ENCODE results near the gene MBNL1.

DNA sequence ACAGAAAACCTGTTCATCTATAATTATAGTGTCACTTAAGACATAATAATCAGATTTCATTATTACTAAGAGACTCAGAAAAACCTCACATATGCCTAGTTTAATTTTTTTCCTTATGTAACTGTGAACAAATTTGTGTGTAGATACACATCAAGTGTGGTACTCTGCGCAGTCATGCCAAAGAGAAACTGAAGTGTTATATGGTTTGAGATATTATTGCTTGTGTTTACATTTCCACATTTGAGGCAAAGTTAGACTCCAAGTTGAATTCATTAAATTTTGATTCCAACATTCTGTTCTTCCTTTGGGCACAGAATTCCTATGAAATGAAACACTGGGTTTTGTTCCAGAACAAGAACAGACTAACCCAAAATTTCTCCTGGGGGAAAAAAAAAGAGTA is 2.2 kb downstream of the MBNL1 start:
- TF ChIP-seq, protein P1, sequence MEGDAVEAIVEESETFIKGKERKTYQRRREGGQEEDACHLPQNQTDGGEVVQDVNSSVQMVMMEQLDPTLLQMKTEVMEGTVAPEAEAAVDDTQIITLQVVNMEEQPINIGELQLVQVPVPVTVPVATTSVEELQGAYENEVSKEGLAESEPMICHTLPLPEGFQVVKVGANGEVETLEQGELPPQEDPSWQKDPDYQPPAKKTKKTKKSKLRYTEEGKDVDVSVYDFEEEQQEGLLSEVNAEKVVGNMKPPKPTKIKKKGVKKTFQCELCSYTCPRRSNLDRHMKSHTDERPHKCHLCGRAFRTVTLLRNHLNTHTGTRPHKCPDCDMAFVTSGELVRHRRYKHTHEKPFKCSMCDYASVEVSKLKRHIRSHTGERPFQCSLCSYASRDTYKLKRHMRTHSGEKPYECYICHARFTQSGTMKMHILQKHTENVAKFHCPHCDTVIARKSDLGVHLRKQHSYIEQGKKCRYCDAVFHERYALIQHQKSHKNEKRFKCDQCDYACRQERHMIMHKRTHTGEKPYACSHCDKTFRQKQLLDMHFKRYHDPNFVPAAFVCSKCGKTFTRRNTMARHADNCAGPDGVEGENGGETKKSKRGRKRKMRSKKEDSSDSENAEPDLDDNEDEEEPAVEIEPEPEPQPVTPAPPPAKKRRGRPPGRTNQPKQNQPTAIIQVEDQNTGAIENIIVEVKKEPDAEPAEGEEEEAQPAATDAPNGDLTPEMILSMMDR (conservative IDR thresholded peaks at IDR 0.05 in 1 of 2, IDR thresholded peaks at IDR 0.05 in 1 of 2; ENCODE audit: extremely low read depth in 1 of 2, insufficient read depth in 1 of 2, low read depth in 1 of 2, low read length in 2 of 2) = no peak
- no peak for TF ChIP-seq EZH2 (IDR thresholded peaks at IDR 0.05; ENCODE audit: borderline replicate concordance, low read length)

Data from mammary epithelial cell (primary cell).